GM23338 (cell line): ENCODE data around the gene FBXO41.

ENCODE experiments used
- CREB1 ChIP-seq: fragments of 250-450 bp; sonication (Bioruptor Pico); IDR thresholded peaks from 2 replicates; pipeline ENCODE4 v1.5.0; 2020; ENCODE audit warnings: low read depth, mild to moderate bottlenecking, moderate library complexity
- EZH2 ChIP-seq: fragments of 200-600 bp; sonication (generic); IDR thresholded peaks from one replicate; pipeline ENCODE4 v1.8.0; 2017; ENCODE audit warnings: antibody characterized with exemption, mild to moderate bottlenecking, low read depth; ENCODE audit not compliant: unreplicated experiment
- EZH2phosphoT487 ChIP-seq: fragments of 200-600 bp; sonication (generic); IDR thresholded peaks from one replicate; pipeline ENCODE4 v1.8.1; 2018; ENCODE audit warnings: antibody characterized with exemption; ENCODE audit not compliant: unreplicated experiment
- NANOG ChIP-seq: IDR thresholded peaks from 2 replicates; pipeline ENCODE4 v1.6.1; 2016; ENCODE audit warnings: antibody characterized with exemption, borderline replicate concordance
- POLR2AphosphoS5 ChIP-seq: IDR thresholded peaks from 2 replicates; pipeline ENCODE4 v1.6.1; 2016; ENCODE audit warnings: antibody characterized with exemption, low read depth
- STAT1 ChIP-seq: IDR thresholded peaks from one replicate; pipeline ENCODE4 v1.6.1; 2016; ENCODE audit warnings: antibody characterized with exemption; ENCODE audit not compliant: unreplicated experiment
- ZNF114 ChIP-seq: fragments of 250-450 bp; sonication (Bioruptor Pico); IDR thresholded peaks from 2 replicates; pipeline ENCODE4 v1.5.0; 2020; ENCODE audit warnings: mild to moderate bottlenecking, moderate library complexity
- TF ChIP-seq, protein P1 (sequence below): IDR thresholded peaks from 2 replicates; pipeline ENCODE4 v1.6.1; 2016; ENCODE audit warnings: antibody characterized with exemption
- TF ChIP-seq, protein P2 (sequence below): IDR thresholded peaks from one replicate; pipeline ENCODE4 v1.6.1; 2018; ENCODE audit warnings: antibody characterized with exemption; ENCODE audit not compliant: unreplicated experiment
- TF ChIP-seq, protein P3 (sequence below), 2 experiments: fragments of 200-600 bp in 1 of 2; sonication (generic) in 1 of 2; conservative IDR thresholded peaks; 2 replicates each; pipeline versions ENCODE4 v1.5.1 to v1.6.1; 2016 to 2017; ENCODE audit warnings: antibody characterized with exemption in 2 of 2, low read depth in 2 of 2, mild to moderate bottlenecking in 2 of 2, moderate library complexity in 1 of 2

DNA sequence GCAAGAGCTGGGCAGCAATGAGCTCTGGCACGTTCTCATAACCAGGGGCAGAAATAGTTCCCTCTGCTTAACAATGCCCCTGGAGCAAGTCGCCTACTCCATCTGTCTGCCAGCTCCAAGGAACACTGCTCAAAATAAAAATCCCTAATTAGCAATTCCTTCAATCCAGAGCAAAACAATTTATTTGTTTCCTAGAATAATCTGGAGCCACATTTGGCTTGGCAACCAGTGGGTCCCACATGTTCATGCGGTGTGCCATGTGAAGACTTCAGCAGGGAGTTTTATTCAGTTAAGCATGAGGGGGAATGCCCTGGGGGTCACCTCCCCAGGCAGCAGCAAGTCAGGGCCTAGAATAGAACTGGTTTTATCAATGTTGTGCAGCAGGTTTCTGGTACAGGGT, 16.6 kb upstream of the FBXO41 start:
- TF ChIP-seq, protein P1, sequence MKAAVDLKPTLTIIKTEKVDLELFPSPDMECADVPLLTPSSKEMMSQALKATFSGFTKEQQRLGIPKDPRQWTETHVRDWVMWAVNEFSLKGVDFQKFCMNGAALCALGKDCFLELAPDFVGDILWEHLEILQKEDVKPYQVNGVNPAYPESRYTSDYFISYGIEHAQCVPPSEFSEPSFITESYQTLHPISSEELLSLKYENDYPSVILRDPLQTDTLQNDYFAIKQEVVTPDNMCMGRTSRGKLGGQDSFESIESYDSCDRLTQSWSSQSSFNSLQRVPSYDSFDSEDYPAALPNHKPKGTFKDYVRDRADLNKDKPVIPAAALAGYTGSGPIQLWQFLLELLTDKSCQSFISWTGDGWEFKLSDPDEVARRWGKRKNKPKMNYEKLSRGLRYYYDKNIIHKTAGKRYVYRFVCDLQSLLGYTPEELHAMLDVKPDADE, result no peak
- TF ChIP-seq, protein P2, sequence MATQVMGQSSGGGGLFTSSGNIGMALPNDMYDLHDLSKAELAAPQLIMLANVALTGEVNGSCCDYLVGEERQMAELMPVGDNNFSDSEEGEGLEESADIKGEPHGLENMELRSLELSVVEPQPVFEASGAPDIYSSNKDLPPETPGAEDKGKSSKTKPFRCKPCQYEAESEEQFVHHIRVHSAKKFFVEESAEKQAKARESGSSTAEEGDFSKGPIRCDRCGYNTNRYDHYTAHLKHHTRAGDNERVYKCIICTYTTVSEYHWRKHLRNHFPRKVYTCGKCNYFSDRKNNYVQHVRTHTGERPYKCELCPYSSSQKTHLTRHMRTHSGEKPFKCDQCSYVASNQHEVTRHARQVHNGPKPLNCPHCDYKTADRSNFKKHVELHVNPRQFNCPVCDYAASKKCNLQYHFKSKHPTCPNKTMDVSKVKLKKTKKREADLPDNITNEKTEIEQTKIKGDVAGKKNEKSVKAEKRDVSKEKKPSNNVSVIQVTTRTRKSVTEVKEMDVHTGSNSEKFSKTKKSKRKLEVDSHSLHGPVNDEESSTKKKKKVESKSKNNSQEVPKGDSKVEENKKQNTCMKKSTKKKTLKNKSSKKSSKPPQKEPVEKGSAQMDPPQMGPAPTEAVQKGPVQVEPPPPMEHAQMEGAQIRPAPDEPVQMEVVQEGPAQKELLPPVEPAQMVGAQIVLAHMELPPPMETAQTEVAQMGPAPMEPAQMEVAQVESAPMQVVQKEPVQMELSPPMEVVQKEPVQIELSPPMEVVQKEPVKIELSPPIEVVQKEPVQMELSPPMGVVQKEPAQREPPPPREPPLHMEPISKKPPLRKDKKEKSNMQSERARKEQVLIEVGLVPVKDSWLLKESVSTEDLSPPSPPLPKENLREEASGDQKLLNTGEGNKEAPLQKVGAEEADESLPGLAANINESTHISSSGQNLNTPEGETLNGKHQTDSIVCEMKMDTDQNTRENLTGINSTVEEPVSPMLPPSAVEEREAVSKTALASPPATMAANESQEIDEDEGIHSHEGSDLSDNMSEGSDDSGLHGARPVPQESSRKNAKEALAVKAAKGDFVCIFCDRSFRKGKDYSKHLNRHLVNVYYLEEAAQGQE, result no peak
- TF ChIP-seq, protein P3, sequence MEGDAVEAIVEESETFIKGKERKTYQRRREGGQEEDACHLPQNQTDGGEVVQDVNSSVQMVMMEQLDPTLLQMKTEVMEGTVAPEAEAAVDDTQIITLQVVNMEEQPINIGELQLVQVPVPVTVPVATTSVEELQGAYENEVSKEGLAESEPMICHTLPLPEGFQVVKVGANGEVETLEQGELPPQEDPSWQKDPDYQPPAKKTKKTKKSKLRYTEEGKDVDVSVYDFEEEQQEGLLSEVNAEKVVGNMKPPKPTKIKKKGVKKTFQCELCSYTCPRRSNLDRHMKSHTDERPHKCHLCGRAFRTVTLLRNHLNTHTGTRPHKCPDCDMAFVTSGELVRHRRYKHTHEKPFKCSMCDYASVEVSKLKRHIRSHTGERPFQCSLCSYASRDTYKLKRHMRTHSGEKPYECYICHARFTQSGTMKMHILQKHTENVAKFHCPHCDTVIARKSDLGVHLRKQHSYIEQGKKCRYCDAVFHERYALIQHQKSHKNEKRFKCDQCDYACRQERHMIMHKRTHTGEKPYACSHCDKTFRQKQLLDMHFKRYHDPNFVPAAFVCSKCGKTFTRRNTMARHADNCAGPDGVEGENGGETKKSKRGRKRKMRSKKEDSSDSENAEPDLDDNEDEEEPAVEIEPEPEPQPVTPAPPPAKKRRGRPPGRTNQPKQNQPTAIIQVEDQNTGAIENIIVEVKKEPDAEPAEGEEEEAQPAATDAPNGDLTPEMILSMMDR (conservative IDR thresholded peaks at IDR 0.05; ENCODE audit: low read depth in 2 of 2), result no peak
- TF ChIP-seq POLR2AphosphoS5 (no peak), STAT1 (no peak), EZH2 (no peak), NANOG (no peak), EZH2phosphoT487 (no peak), ZNF114 (CRISPR knock-in tag) (no peak), CREB1 (CRISPR knock-in tag) (no peak)
